LNCaP clone FGC (cell line): Measurements from ENCODE around the gene SLC23A2.

Experiments
- DNase-seq: peaks from one replicate; pipeline ENCODE4 v3.0.0-alpha.2; 2011; ENCODE audit warnings: low read depth
- H3K4me3 ChIP-seq: 2 replicates; pipeline ENCODE4 v1.5.1; 2011; ENCODE audit warnings: mild to moderate bottlenecking, low read depth, low read length, control low read depth
- TF ChIP-seq, protein P1 (sequence below): IDR thresholded peaks from 2 replicates; pipeline ENCODE4 v1.5.1; 2012; ENCODE audit warnings: mild to moderate bottlenecking; ENCODE audit not compliant: control insufficient read depth, insufficient read depth; ENCODE audit errors: extremely low read depth

Gene SLC23A2

DNA sequence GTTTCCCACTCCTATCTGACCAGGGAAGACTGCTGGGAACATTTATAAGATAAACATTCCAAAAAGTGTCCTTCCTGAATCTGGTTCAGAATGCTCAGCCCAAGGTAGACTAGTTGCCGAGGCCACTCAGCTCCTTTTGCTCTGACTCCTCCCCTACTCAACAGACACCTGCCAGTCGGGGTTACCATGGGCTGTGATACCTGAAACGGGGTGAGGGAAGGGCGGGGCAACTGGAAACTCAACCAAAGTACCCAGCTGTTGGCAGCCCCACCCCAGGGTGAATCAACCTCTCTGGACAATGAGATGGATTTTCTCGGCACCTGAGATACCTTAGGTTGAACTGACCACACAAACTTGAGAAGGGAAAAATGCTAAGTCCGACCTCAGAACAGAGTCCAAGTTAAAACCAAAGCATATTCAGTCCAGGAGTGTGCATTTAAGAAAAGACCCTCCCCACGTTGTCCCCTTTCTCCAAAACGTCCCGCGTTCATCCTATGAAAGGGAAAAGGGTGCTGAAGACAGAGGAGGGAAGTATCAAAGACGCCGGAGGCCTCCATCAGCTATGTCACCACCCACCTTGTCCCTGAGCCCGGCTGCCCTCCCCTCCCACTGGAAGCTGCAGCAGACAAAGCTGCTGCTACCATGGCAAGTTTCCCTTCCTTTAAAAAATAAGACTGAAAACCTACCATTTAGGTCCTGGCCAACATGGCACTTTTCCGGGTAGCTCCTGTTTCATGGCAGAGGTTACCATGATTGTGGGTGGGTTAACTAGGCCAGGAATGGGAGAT lies 100.1 kb downstream of the SLC23A2 start:
- TF ChIP-seq, protein P1, sequence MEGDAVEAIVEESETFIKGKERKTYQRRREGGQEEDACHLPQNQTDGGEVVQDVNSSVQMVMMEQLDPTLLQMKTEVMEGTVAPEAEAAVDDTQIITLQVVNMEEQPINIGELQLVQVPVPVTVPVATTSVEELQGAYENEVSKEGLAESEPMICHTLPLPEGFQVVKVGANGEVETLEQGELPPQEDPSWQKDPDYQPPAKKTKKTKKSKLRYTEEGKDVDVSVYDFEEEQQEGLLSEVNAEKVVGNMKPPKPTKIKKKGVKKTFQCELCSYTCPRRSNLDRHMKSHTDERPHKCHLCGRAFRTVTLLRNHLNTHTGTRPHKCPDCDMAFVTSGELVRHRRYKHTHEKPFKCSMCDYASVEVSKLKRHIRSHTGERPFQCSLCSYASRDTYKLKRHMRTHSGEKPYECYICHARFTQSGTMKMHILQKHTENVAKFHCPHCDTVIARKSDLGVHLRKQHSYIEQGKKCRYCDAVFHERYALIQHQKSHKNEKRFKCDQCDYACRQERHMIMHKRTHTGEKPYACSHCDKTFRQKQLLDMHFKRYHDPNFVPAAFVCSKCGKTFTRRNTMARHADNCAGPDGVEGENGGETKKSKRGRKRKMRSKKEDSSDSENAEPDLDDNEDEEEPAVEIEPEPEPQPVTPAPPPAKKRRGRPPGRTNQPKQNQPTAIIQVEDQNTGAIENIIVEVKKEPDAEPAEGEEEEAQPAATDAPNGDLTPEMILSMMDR, result no peak
- no peak for DNase-seq
- H3K4me3 ChIP-seq, result no peak overlapping the region

DNA sequence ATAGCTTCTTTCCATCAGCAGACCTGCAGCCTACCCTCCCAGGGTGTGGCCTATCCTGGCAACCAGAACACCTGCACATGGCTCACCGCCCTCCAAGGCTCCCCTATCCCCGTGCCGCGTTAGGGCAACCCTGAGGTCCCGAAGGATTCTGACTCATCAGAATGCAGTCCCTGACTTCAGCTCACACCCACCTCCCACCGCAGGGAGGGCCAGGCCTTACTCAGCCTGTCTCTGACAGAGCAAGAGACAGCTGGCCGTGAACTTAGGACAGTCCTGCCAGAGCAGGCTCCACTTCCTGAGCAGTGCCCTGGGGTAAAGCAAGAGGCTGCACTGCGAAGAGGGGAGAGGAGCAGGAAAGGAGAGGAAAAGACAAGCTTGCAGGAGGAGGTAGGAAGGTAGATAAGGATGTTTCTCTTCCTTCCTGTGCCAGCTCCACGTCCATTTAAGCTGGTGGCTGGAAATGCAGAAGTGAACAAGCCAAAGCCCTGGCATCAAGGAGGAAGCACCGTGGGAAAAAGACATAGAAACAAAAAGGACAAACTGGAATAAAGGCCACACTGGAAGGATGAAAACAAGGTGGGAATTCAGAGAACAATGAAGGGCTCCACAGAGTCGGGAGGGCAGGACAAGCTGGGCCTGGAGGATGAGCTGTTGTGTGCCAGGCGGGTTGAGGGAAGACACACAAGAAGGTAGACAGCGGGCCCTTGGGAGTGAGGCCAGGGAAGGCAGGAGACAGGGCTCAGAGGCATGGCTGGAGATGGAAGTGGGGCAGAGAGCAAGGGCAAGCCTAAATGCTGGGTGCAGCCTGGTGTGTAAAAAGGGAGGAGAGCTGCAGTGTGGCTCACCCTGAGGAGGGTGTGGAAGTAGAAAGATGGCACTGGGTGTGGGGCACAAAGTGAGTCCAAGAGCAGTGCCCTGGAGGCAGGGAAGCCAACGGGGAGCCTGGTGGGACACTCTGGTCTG lies 102.7 kb downstream of the SLC23A2 start:
- no peak for DNase-seq
- H3K4me3 ChIP-seq, result no peak overlapping the region
- TF ChIP-seq, protein P1, result no peak

DNA sequence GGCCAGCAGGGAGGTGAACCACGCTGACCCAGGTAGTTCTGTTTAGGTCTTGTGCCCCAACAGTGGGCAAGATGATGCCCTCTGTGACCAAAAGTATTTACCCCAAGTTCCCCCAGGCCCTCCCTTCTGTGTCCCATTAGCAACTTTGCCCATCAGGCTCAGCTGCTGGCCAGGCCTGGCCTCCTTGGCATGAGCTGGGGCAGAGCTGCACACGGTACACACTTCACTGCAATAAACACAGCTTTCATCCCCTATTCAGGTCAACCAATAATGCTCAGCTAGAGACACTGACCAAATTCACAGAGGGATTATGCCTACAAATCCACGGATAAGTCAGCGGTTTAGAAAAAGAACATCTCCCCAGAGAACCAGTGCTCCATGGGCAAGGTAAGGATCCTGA lies 103.7 kb downstream of the SLC23A2 start:
- TF ChIP-seq, protein P1, result no peak
- no peak for DNase-seq

DNA sequence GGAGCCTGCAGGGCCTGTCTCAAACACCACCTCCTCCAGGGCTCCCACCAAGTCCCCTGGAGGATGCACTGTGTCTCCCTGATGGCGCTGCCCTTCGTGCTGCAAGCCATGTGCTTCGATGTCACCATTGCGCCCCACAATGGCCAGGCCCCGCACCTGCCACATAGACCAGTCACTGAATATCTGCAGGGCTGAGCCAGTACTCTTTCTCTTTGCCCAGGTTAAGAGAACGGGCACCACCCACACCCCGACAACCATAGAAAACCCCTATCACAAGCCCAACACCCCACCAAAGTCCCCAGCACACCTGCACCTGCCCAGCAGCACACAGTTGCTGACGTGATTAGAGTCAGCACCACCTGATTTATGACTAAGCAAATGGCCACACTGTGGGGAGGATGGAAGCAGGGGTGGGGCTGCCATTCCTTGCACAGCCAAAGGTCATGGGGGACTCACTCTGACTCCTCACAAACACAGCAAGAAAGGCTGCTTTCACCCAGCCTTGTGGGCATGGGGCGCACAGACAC lies 104.3 kb downstream of the SLC23A2 start:
- TF ChIP-seq, protein P1, result no peak
- DNase-seq, result no peak
- no peak overlapping the region for H3K4me3 ChIP-seq

More for the DNA sequence above, 103.7 kb downstream of the SLC23A2 start:
- H3K4me3 ChIP-seq, result no peak overlapping the region

- no peak overlapping the region for H3K4me3 ChIP-seq
- no peak for DNase-seq
- TF ChIP-seq, protein P1, result no peak
Measured at GRCh38 chr20:4896119-4896702, 105.1 kb downstream of the SLC23A2 start.

DNA sequence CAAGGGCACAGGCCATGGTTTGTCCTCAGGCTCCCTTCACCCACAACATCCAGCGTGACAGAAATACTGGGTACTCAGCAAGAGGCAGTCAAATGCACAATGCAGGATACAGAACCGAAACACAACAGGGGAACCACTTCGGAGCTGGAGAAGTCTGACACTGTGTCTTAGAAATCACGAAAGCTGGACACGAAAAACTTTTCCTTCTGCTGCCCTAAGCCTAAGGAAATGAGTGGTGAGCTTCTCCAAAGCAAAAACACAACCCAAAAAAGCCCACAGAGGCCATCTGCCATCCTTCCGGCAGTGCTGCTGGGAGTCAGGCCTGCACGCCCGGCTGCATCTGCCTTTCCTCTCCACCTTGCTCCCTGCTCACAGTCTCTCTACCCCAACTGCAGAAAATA lies 106.3 kb downstream of the SLC23A2 start:
- DNase-seq, result no peak
- H3K4me3 ChIP-seq, result no peak overlapping the region
- TF ChIP-seq, protein P1, result no peak
